GM08714 (cell line): ENCODE data around the gene DUOX1.
"Not testable (repeated sequence)": the region's sequence is repeated elsewhere in the genome, so short reads cannot be mapped to it uniquely, and the experiment has no call there.

Source experiments
- H3K4me3 ChIP-seq: fragments of 200-500 bp; sonication (Bioruptor generic); 2 replicates; pipeline ENCODE4 v1.5.1; 2014; ENCODE audit warnings: mild to moderate bottlenecking, low read length, inconsistent platforms
- ZNF274 ChIP-seq: IDR thresholded peaks from 2 replicates; pipeline ENCODE4 v1.6.1; 2012; ENCODE audit warnings: mild to moderate bottlenecking, low read depth, low read length

Gene DUOX1

DNA sequence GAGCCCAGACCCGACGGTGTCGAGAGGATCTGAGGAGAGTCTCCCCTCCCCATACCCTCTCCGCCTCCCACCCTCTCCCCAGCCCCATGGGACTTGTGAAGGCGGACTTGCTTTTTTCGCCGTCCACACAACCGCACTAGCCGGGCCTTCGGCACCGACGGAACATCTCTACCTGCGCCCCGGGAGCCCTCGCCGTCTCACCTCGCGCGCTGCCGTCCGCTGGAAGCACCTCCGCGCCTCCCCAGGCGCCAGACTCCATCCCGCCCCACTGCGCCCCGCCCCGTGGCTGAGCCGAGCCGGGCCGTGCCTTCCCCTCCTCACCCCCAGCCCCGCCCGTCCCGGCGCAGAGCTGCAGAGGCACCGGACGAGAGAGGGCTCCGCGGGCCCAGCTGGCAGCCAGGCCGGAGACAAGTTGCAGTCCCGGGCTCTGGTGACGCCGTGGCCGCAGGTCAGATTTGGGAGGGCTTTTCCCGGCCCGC lies at the start of gene DUOX1, which contains the start of gene DUOXA1:
Gene DUOX1, plus strand, starts transcription at position 344 of the 479 bp plus-strand sequence. CDS start 1,973 bp downstream, outside the sequence.
Gene DUOXA1, minus strand, starts transcription at position 229 of the 479 bp plus-strand sequence. CDS start 6,865 bp downstream, outside the sequence.
- no peak within 1 kb of the TSS for H3K4me3 ChIP-seq
- no peak for TF ChIP-seq ZNF274

- not testable (repeated sequence) for H3K4me3 ChIP-seq
Observed at GRCh38 chr15:45080593-45080992, 49.2 kb upstream of the DUOX1 start.

- H3K4me3 ChIP-seq: not testable (repeated sequence)
Observed at GRCh38 chr15:45082412-45082811, 47.4 kb upstream of the DUOX1 start.

DNA sequence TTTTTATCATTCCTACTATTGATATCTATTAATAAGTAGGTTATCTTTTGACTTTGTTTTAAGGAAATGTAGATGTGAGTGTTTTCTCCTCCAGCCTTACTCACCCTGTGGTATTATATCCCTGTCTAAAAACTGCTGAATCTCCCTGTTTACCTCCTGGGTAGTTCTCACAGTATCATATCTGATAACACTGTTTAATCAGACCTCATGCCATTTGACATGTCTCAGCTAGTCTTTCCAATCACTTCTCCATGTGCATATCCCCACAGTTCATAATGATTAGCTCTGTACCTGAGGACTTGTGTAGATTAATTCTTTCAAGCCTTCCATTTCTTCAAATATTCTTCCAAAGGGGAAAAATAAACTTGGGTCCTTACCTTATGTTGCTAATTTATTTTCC lies 46.6 kb upstream of the DUOX1 start:
- no peak for TF ChIP-seq ZNF274
- H3K4me3 ChIP-seq: no peak overlapping the region

DNA sequence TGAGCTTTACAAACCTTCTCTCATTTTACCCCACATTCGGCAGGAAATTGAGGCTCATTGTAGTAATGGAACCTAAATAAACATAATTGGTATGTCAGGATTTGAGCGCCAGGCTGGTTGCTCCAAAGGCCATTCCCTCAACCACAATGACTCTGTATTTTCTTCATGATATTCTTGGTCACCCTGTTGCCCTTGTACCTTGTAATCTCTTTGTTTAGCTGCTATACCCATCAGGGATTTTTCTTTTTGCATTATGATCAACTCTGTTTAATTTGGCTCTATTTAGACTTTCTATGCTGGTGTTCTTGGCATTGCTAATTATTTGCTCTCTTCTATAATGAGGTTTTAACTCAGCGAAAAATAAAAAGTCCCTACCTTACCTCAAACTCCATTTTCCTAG lies 45.6 kb upstream of the DUOX1 start:
- no peak for TF ChIP-seq ZNF274
- no peak overlapping the region for H3K4me3 ChIP-seq

DNA sequence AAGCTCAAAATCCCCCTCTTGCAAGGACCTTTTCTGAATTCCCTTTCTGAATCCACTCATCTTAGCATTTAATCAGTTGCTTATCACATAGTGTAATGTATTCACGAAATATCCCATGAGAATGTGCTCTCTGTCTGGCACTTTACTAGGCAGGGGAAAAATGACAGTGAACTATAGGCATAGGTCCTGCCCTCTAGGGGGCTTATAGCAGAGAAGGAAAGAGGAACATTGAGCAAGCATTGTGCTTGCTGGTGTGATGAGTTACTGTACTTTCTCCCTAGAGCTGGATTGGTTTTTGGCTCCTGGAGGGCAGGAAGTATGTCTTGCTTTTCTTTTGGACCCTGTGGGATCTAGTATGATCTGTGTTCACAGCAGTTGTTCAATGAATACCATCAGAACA lies 42.3 kb upstream of the DUOX1 start:
- no peak for TF ChIP-seq ZNF274
- H3K4me3 ChIP-seq: no peak overlapping the region

- no peak for TF ChIP-seq ZNF274
- H3K4me3 ChIP-seq: no peak overlapping the region
Observed at GRCh38 chr15:45088801-45089711, 40.7 kb upstream of the DUOX1 start.

DNA sequence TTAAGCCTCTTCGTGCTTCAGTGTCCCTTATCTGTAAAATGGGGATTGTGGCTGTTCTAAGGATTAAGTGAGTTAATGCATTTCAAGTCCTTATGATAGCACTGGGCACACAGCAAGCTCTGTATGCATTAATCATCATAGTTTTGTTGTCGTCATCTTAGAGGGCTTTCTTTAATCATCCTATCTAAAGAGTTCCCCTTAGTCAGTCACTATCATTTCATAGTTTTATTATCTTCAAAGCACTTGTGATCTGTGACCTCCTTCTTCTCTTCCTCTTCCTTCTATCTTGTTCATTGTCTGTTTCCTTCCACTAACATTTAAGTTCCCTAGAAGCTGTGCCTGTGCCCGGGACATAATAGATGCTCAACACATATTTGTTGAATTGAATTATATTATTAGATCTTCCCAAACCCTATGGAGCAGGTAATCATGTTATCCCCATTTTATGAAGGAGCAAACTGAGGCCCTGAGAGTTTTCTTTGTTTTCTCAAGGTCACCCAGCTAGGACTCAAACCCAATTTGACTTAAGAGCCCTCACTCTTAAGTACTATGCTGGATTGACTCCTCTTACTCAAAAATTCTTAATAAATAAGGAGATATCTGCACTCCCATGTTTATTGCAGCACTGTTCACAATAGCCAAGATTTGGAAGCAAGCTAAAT lies 40.0 kb upstream of the DUOX1 start:
- no peak for TF ChIP-seq ZNF274
- H3K4me3 ChIP-seq: no peak overlapping the region

DNA sequence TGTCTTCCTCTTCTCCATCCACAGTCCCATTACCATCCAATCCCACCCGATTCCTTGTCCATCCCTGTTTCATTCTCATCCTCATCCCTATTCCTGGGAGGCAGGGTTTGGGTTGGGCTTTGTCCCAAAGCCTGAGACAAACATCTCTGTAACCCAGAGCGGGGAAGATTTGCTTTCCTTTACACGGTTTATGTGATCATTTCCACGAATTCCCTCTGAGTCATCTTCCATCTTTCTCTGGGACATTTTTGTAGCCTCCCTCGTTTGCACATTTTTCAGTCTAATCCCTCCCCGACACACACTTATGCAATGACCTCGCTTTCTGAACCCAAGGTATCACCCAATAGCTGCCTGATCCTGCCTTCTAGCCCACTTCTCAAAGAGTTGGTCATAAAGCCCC lies 38.6 kb upstream of the DUOX1 start:
- no peak overlapping the region for H3K4me3 ChIP-seq
- no peak for TF ChIP-seq ZNF274

DNA sequence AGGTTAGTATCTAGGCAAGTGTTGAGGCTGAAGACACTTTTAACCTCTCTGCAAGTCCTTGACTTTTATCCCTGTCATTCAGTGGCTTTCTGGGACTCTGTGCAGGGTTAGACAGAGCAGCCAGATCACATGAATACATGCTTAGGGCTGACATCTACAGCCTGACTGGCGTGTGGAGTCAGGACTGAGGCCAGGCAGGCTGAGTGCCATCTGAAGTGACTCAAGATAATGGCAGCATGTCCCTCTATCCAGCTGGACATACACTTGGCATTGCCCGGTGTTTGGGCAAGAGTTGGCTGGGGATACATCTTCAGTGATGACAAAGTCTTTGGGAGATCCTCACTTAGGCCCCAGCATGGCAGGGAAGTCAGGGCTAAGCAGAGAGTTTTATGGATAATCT lies 38.2 kb upstream of the DUOX1 start:
- no peak overlapping the region for H3K4me3 ChIP-seq
- TF ChIP-seq ZNF274: no peak

- no peak overlapping the region for H3K4me3 ChIP-seq
- TF ChIP-seq ZNF274: no peak
Observed at GRCh38 chr15:45093013-45093412, 36.8 kb upstream of the DUOX1 start.

- H3K4me3 ChIP-seq: no peak overlapping the region
- no peak for TF ChIP-seq ZNF274
Observed at GRCh38 chr15:45093622-45094357, 36.0 kb upstream of the DUOX1 start.

- H3K4me3 ChIP-seq: no peak overlapping the region
- no peak for TF ChIP-seq ZNF274
Observed at GRCh38 chr15:45094358-45094730, 35.5 kb upstream of the DUOX1 start.

DNA sequence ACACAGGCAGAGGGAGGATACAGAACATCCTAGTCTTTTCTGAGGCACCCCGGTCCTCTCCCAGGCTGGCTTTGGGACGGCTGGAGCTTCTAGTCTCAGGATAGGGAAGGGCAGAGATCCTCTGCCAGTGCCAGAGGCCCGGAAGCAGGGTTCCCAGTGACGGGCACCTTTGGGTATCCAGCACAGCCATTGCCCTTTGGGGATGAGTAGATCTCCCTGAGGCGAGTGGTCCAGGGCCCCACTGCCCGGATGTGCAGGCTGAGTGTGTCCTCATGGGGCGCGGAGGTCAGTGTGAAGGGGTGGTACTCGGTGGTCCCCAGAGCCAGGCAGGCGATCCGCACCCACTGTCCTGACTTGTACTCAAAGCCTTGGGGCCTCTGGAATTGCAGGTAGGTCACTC lies 34.1 kb upstream of the DUOX1 start:
- no peak overlapping the region for H3K4me3 ChIP-seq
- no peak for TF ChIP-seq ZNF274

DNA sequence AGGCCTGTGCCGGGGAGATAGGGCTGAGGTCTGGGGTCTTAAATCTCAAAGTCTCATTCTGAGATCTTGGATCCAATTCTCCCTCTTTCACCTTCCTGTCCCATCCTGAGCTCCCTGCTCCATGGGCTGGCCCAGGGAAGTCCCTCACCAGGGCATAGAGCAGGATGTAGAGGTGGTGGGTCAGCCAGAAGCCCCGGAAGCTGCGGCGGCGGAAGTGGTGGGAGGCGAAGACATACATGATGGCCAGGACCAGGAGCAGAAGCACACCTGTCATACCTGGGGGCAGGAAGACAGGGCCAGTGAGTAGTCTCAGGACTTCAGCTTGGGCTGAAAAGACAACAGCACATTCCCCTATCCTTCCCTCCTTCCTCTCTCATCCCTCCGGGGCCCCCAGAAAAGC lies 32.3 kb upstream of the DUOX1 start:
- no peak overlapping the region for H3K4me3 ChIP-seq

More for the DNA sequence above, 32.3 kb upstream of the DUOX1 start:
- no peak for TF ChIP-seq ZNF274
